ENCODE results near the gene DPP8.

The DPP8 gene

GRCh38 chr15:65518633-65519285, 1.3 kb upstream of the DPP8 start:
- no peak for TF ChIP-seq CTCF (IDR thresholded peaks at IDR 0.05; ENCODE audit: extremely low read depth, missing control alignments)

GRCh38 chr15:65517866-65518207, 348 bp upstream of the DPP8 start:
- no peak for TF ChIP-seq CTCF (IDR thresholded peaks at IDR 0.05; ENCODE audit: extremely low read depth, missing control alignments)
- DNase-seq (ENCODE audit: low spot score) = no peak

More at GRCh38 chr15:65518633-65519285, 1.3 kb upstream of the DPP8 start:
- no peak for DNase-seq (ENCODE audit: low spot score)

- DNase-seq (ENCODE audit: low spot score) = no peak
- no peak for TF ChIP-seq CTCF (IDR thresholded peaks at IDR 0.05; ENCODE audit: extremely low read depth, missing control alignments)
Observed at GRCh38 chr15:65512807-65513416, 4.6 kb downstream of the DPP8 start.

- TF ChIP-seq CTCF (IDR thresholded peaks at IDR 0.05; ENCODE audit: extremely low read depth, missing control alignments) = no peak
- no peak for DNase-seq (ENCODE audit: low spot score)
Observed at GRCh38 chr15:65512189-65512588, 5.3 kb downstream of the DPP8 start.

GRCh38 chr15:65509321-65509720, 8.2 kb downstream of the DPP8 start:
- TF ChIP-seq CTCF (IDR thresholded peaks at IDR 0.05; ENCODE audit: extremely low read depth, missing control alignments) = no peak
- DNase-seq (ENCODE audit: low spot score) = no peak

- TF ChIP-seq CTCF (IDR thresholded peaks at IDR 0.05; ENCODE audit: extremely low read depth, missing control alignments) = no peak
Observed at GRCh38 chr15:65494076-65494475, 23.4 kb downstream of the DPP8 start.

GRCh38 chr15:65484876-65485275, 32.6 kb downstream of the DPP8 start:
- TF ChIP-seq CTCF (IDR thresholded peaks at IDR 0.05; ENCODE audit: extremely low read depth, missing control alignments) = no peak
- DNase-seq (ENCODE audit: low spot score) = no peak

More at GRCh38 chr15:65494076-65494475, 23.4 kb downstream of the DPP8 start:
- no peak for DNase-seq (ENCODE audit: low spot score)

Measured in GM20000 (cell line).